ENCODE data around the gene SUMF1.
"Not testable (repeated sequence)": the region's sequence is repeated elsewhere in the genome, so short reads cannot be mapped to it uniquely, and the experiment has no call there.

SUMF1 gene

DNA sequence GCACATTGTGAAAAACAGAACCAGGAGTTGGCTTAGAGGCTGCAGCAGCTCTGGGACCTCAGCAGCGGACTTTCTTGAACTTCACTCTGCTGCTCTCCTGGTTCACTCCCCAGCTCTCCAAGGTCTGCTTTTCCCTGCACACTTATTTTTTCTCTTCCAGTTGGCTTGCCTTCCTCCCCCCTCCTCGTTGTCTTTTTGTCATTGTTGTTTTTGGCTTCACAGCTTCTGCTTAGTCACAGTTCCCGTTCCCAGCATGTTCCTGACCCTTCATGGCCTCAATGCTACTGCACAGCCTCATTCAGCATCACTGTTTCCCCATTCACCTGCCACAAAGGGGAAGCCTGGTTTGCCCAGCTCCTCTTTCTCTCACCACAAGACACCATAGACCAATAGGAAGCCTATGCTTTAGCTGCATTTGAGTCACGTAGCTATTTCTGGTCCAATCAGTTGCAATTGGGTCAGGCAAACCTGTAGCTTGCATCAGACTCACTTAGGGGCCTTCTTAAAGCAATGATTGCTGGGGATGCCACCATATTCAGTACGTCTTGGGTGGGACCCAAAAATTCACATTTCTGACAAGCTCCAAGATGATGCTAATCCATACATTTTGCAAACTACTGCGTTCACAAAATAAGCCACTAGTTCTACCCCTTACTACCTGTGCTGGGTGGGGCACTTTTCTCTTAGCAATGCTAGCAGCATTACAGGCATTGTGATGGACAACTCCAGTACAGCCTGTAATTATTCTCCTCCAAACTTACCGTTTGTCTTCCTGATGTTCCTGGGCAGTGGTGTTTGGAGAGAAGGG lies 7.8 kb upstream of the SUMF1 start:
- Histone ChIP-seq H3K4me3 (ENCODE audit: low read depth, low read length) (no peak overlapping the region), H3K27ac (ENCODE audit: low read depth, low read length) (no peak overlapping the region)

DNA sequence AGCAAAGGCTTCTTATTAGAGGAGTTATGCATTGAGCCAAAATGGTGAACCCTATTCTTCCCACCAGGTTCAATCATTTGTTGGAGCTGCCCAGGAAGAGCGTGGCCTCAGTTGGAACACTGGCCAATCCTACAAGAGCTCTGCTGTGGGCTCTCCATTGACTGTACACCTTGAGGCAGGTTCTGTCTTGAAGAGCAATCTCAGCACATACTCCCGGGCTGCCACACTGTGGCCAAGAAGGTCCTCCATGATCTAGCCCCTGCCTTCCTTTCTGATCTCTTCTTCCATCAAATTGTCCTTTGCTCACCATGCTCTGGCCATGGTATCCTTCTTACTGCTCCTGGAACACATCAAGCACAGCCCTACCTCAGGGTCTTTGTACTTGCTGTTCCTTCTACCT lies 5.7 kb upstream of the SUMF1 start:
- Histone ChIP-seq H3K4me1 (ENCODE audit: control insufficient read depth, insufficient read depth, low read length) (no peaks in the 10 kb centered on the region), H3K9ac (ENCODE audit: low read depth, low read length) (no peak overlapping the region), H3K27ac (ENCODE audit: low read depth, low read length) (no peak overlapping the region), H3K4me3 (ENCODE audit: low read depth, low read length) (no peak overlapping the region), H3K9me3 (ENCODE audit: control insufficient read depth, insufficient read depth, low read length) (no peaks in the 10 kb centered on the region), H3K36me3 (ENCODE audit: control insufficient read depth, insufficient read depth, low read length) (no peaks in the 10 kb centered on the region), H3K27me3 (ENCODE audit: control insufficient read depth, insufficient read depth, low read length) (no peaks in the 10 kb centered on the region; the same call in 1 of the 2 replicates)

More for the DNA sequence above, 7.8 kb upstream of the SUMF1 start:
- H3K9ac ChIP-seq (ENCODE audit: low read depth, low read length), result no peak overlapping the region
- H3K9me3 ChIP-seq (ENCODE audit: control insufficient read depth, insufficient read depth, low read length), result no peaks in the 10 kb centered on the region
- no peaks in the 10 kb centered on the region; the same call in 1 of the 2 replicates for H3K27me3 ChIP-seq (ENCODE audit: control insufficient read depth, insufficient read depth, low read length)
- no peaks in the 10 kb centered on the region for H3K36me3 ChIP-seq (ENCODE audit: control insufficient read depth, insufficient read depth, low read length)
- H3K4me1 ChIP-seq (ENCODE audit: control insufficient read depth, insufficient read depth, low read length), result no peaks in the 10 kb centered on the region

DNA sequence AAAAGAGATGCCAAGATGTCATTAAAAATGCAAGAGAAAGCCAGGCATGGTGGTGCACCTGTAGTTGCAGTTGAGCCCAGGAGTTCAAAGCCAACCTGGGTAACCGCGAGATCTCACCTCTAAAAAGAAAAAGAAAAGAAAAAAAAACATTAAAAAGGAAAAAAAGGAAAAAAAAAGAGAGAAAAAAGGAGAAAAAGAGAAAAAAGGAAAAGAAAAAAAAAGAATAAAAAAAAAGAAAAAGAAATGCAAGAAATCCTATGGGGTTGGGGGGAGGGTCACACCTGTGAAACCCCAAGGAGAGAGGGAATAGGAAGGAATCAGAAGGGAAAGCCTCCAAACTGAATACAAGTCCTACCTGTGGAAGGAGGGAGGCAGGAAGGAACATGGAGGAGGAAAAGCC lies 5.2 kb upstream of the SUMF1 start:
- Histone ChIP-seq H3K9ac (ENCODE audit: low read depth, low read length) (no peak overlapping the region), H3K4me1 (ENCODE audit: control insufficient read depth, insufficient read depth, low read length) (no peaks in the 10 kb centered on the region), H3K4me3 (ENCODE audit: low read depth, low read length) (no peak overlapping the region)

DNA sequence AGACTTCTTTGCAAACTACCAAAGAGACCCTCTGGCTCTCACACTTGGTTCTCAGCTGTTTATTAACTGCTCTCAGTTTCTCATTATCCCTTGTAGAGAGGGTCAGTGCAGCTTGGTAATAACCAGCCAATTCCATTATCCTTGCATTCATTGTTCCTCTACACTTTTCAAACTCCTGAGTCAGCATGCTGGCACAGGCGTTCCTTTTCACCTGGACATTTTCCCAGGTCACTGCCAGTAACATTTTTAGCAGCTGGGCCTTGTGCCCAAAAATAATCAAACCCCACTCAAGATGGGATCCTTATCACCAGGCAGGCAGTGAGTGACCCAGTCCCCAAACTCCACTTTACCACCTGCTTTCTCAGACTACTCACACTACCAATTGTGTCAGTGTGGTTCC lies 4.8 kb upstream of the SUMF1 start:
- no peak overlapping the region for H3K9ac ChIP-seq (ENCODE audit: low read depth, low read length)
- H3K27me3 ChIP-seq (ENCODE audit: control insufficient read depth, insufficient read depth, low read length), result no peaks in the 10 kb centered on the region; the same call in 1 of the 2 replicates

More for the DNA sequence above, 5.2 kb upstream of the SUMF1 start:
- Histone ChIP-seq H3K9me3 (ENCODE audit: control insufficient read depth, insufficient read depth, low read length) (no peaks in the 10 kb centered on the region), H3K27ac (ENCODE audit: low read depth, low read length) (no peak overlapping the region), H3K27me3 (ENCODE audit: control insufficient read depth, insufficient read depth, low read length) (no peaks in the 10 kb centered on the region; the same call in 1 of the 2 replicates), H3K36me3 (ENCODE audit: control insufficient read depth, insufficient read depth, low read length) (no peaks in the 10 kb centered on the region)

DNA sequence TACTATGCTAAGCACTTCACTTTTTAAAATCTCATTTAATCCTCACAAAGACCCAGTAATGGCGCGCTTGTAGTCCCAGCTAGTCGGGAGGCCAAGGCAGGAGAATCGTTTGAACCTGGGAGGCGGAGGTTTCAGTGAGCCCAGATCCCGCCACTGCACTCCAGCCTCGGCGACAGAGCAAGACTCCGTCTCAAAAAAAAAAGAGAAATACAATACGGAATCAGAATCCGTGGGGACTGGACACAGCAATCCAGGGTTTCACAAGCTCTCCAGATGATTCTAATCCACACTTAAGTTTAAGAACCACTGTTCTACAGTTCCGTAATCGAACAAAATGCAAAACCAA lies 426 bp upstream of the SUMF1 start:
- Histone ChIP-seq H3K9ac (ENCODE audit: low read depth, low read length) (peak overlapping the region; percentile 94), H3K4me3 (ENCODE audit: low read depth, low read length) (peak overlapping the region; percentile 95), H3K27ac (ENCODE audit: low read depth, low read length) (peak overlapping the region; percentile 91)

More for the DNA sequence above, 4.8 kb upstream of the SUMF1 start:
- no peak overlapping the region for H3K4me3 ChIP-seq (ENCODE audit: low read depth, low read length)
- H3K36me3 ChIP-seq (ENCODE audit: control insufficient read depth, insufficient read depth, low read length), result no peaks in the 10 kb centered on the region
- no peaks in the 10 kb centered on the region for H3K9me3 ChIP-seq (ENCODE audit: control insufficient read depth, insufficient read depth, low read length)
- no peak overlapping the region for H3K27ac ChIP-seq (ENCODE audit: low read depth, low read length)
- H3K4me1 ChIP-seq (ENCODE audit: control insufficient read depth, insufficient read depth, low read length), result no peaks in the 10 kb centered on the region

DNA sequence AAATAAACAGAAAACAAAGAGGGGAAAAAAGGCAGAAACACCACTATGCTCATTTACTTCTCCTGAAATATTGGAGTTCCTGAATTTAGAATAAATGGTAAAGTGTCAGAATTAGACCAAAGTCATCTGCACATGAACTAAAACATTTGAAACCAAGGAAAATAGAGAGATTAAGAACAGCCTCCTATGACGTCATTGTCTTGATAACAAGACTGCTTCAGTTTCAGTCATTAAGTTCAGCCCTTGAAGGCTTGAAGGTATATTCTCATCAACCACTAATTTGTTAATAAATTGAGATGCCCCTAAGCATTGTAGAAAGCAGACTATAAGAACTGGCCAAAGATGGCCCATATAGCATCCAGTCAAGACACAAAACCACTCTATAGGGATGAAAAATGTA lies 2.5 kb downstream of the SUMF1 start:
- Histone ChIP-seq H3K4me1 (ENCODE audit: control insufficient read depth, insufficient read depth, low read length) (no peaks in the 10 kb centered on the region), H3K36me3 (ENCODE audit: control insufficient read depth, insufficient read depth, low read length) (no peaks in the 10 kb centered on the region), H3K9ac (ENCODE audit: low read depth, low read length) (no peak overlapping the region), H3K9me3 (ENCODE audit: control insufficient read depth, insufficient read depth, low read length) (no peaks in the 10 kb centered on the region), H3K27ac (ENCODE audit: low read depth, low read length) (no peak overlapping the region), H3K27me3 (ENCODE audit: control insufficient read depth, insufficient read depth, low read length) (no peaks in the 10 kb centered on the region), H3K4me3 (ENCODE audit: low read depth, low read length) (no peak overlapping the region)

More for the DNA sequence above, 426 bp upstream of the SUMF1 start:
- no peaks in the 10 kb centered on the region for H3K36me3 ChIP-seq (ENCODE audit: control insufficient read depth, insufficient read depth, low read length)
- no peaks in the 10 kb centered on the region; the same call in 1 of the 2 replicates for H3K27me3 ChIP-seq (ENCODE audit: control insufficient read depth, insufficient read depth, low read length)
- no peaks in the 10 kb centered on the region for H3K9me3 ChIP-seq (ENCODE audit: control insufficient read depth, insufficient read depth, low read length)
- no peaks in the 10 kb centered on the region for H3K4me1 ChIP-seq (ENCODE audit: control insufficient read depth, insufficient read depth, low read length)

DNA sequence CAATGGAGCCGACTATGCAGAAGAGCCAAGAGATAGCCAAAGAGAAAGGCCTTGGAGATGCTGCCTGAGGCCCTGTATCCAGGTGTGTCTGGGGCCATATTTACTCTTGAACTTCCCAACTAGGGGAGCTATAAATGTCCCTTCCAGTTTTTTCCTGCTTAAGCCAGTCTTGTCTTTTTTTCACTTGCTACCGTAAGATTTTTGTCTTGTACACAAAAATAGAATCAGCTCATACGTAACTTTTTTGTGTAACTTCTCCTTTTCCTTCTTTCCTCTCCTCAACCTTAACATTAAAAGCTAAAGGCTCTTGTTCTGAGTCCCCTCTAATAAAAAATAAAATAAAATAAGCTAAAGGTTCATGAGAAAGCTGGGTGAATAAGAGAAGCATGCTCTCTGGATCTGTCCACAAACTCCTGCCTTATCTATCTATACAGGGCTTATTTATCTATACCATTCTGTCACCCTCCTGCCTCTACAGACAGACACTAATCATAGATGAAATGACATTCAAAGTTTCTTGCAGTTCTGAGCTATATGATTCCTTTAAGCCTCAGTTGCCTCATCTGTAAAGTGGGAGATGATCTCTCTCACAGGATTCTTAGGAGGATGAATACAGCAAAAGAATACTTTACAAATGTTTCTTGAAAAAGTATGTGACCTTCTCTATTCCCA lies 4.6 kb downstream of the SUMF1 start:
- Histone ChIP-seq H3K36me3 (ENCODE audit: control insufficient read depth, insufficient read depth, low read length) (no peaks in the 10 kb centered on the region), H3K9me3 (ENCODE audit: control insufficient read depth, insufficient read depth, low read length) (no peaks in the 10 kb centered on the region), H3K4me3 (ENCODE audit: low read depth, low read length) (no peak overlapping the region), H3K4me1 (ENCODE audit: control insufficient read depth, insufficient read depth, low read length) (no peaks in the 10 kb centered on the region), H3K9ac (ENCODE audit: low read depth, low read length) (no peak overlapping the region), H3K27ac (ENCODE audit: low read depth, low read length) (no peak overlapping the region), H3K27me3 (ENCODE audit: control insufficient read depth, insufficient read depth, low read length) (no peaks in the 10 kb centered on the region)

DNA sequence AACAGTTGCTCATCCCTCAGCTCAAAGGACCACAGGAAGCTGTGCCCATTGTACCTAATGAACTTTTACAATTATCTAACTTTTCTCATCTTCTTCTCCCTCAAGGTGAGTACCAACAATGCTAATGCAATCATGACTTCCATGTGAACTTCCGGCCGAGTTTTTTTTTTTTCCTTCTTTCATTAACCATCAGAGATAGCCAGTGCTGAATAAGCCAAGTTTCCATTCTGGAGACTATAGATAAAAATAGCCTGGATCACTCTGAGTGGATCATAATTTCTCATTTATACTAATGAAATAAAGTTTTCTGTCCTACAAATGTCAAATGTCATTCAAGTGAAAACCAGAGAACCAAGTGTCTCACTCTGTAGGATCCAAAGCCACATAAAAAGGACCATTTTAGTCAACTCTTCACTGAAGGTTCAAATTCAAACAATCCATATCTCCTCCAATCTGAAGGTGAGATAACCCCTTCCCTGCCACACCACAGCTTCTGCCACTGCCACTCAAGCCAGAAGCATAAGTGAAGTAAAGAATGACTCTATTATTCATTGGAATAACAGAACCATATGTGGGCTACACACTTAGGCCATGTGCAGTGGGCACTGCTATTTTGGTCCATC lies 5.5 kb downstream of the SUMF1 start:
- no peaks in the 10 kb centered on the region for H3K4me1 ChIP-seq (ENCODE audit: control insufficient read depth, insufficient read depth, low read length)
- no peaks in the 10 kb centered on the region for H3K36me3 ChIP-seq (ENCODE audit: control insufficient read depth, insufficient read depth, low read length)
- H3K27ac ChIP-seq (ENCODE audit: low read depth, low read length), result no peak overlapping the region
- H3K9me3 ChIP-seq (ENCODE audit: control insufficient read depth, insufficient read depth, low read length), result no peaks in the 10 kb centered on the region
- no peak overlapping the region for H3K9ac ChIP-seq (ENCODE audit: low read depth, low read length)
- H3K27me3 ChIP-seq (ENCODE audit: control insufficient read depth, insufficient read depth, low read length), result no peaks in the 10 kb centered on the region
- no peak overlapping the region for H3K4me3 ChIP-seq (ENCODE audit: low read depth, low read length)

DNA sequence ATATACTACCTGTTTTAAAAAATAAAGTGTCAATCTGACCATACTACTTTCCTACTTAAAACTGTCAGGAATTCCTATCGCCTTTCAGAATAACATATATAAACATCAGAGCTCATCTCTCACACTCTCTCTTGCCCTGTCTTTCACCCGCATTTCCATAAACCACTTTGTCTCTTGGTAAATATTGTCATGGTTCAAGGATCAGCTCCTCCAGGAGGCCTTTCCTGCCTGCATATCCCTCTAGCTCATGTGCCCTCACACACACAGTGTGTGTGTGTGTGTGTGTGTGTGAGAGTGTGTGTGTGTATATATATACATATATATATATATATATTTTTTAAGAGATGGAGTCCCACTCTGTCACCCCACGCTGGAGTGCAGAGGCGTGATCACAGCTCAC lies 6.7 kb downstream of the SUMF1 start:
- Histone ChIP-seq H3K27ac (ENCODE audit: low read depth, low read length) (no peak overlapping the region), H3K4me1 (ENCODE audit: control insufficient read depth, insufficient read depth, low read length) (no peaks in the 10 kb centered on the region), H3K27me3 (ENCODE audit: control insufficient read depth, insufficient read depth, low read length) (no peaks in the 10 kb centered on the region), H3K36me3 (ENCODE audit: control insufficient read depth, insufficient read depth, low read length) (no peaks in the 10 kb centered on the region), H3K9ac (ENCODE audit: low read depth, low read length) (no peak overlapping the region), H3K9me3 (ENCODE audit: control insufficient read depth, insufficient read depth, low read length) (no peaks in the 10 kb centered on the region), H3K4me3 (ENCODE audit: low read depth, low read length) (no peak overlapping the region)

DNA sequence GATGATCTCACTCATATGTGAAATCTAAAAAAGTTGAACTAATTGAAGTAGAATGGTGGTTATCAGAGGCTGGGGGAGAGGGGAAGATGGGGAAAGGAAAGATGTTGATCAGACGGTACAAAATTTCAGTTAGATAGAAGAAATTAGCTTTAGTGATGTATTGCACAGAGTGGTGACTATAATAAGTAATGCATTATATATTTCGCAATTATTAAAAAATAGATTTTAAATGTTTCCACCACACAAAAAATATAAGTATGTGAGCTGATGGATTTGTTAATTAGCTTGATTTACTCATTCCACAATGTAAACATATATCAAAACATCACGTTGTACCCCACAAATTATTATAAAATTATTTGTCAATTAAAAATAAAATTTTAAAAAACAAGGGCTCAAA lies 8.1 kb downstream of the SUMF1 start:
- Histone ChIP-seq H3K4me1 (ENCODE audit: control insufficient read depth, insufficient read depth, low read length) (no peaks in the 10 kb centered on the region), H3K9me3 (ENCODE audit: control insufficient read depth, insufficient read depth, low read length) (no peaks in the 10 kb centered on the region), H3K27me3 (ENCODE audit: control insufficient read depth, insufficient read depth, low read length) (no peaks in the 10 kb centered on the region)

DNA sequence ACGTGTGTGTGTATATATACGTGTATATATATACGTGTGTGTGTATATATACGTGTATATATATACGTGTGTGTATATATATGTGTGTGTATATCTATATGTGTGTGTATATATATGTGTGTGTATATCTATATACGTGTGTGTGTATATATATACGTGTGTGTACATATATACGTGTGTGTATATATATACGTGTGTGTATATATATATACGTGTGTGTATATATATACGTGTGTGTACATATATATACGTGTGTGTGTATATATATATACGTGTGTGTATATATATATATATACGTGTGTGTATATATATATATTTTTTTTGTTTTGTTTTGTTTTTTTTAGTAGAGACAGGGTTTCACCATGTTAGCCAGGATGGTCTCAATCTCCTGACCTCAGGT lies 10.3 kb downstream of the SUMF1 start:
- not testable (repeated sequence) for H3K9ac ChIP-seq (ENCODE audit: low read depth, low read length); H3K27ac ChIP-seq (ENCODE audit: low read depth, low read length); H3K36me3 ChIP-seq (ENCODE audit: control insufficient read depth, insufficient read depth, low read length); H3K27me3 ChIP-seq (ENCODE audit: control insufficient read depth, insufficient read depth, low read length); H3K9me3 ChIP-seq (ENCODE audit: control insufficient read depth, insufficient read depth, low read length); H3K4me1 ChIP-seq (ENCODE audit: control insufficient read depth, insufficient read depth, low read length); H3K4me3 ChIP-seq (ENCODE audit: low read depth, low read length)

More for the DNA sequence above, 8.1 kb downstream of the SUMF1 start:
- Histone ChIP-seq H3K4me3 (ENCODE audit: low read depth, low read length) (no peak overlapping the region), H3K36me3 (ENCODE audit: control insufficient read depth, insufficient read depth, low read length) (no peaks in the 10 kb centered on the region), H3K27ac (ENCODE audit: low read depth, low read length) (no peak overlapping the region), H3K9ac (ENCODE audit: low read depth, low read length) (no peak overlapping the region)
